GM19452 (cell line): ENCODE results near the gene MTF2.

ENCODE experiments used
- ATAC-seq: cut with Tn5 transposase; IDR thresholded peaks from one replicate; pipeline ENCODE4 v1.9.1; 2021; ENCODE audit not compliant: unreplicated experiment

Gene MTF2

DNA sequence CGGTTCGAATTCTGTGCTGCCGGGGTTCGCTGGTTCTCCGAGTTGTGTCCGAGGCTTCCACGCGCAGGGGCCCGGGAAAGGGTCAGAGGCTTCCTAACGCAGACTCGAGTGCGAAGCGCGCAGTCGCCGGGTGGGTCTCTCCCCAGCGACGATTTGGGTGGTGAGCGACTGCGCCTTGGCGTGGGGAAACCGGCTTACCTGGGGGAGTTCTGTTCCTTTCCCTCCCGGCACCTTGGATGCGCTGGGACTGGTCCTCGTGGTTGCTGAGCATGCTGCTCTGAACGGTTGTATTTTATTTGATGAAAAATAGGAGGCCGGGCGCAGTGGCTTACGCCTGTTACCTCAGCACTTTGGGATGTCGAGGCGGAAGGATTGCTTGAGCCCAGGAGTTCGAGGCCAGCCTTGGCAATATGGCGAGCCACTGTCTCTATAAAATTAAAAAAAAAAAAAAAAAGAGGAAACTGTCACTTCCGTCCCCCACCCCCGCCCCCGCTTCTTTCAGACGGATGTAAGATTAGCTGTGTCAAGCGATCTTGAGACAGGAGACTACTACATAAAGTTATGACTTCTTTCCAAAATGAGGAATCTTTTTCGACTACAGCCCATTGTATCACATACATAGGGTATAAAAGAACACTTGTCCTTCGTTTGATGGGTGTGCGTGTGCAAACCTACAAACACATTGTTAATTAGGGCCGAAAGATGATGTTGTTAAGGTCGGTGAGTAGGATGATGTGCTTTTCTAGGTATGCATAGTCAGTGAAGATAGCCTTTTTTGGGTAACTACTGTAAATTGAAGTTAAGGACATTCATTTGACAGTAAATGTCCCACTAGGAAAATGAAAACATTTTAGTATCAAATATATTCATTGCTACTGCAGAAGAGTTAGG, 101.9 kb downstream of the MTF2 start, which contains the start of gene CCDC18:
CCDC18 (plus strand) TSS at position 2 of the 891 bp plus-strand sequence. CDS start 2,638 bp downstream, outside the sequence.
- ATAC-seq = peak; percentile 8

GRCh38 chr1:93186667-93187066, 107.6 kb downstream of the MTF2 start:
- no peak for ATAC-seq
